ENCODE data around the gene ANKIB1.

Gene ANKIB1

DNA sequence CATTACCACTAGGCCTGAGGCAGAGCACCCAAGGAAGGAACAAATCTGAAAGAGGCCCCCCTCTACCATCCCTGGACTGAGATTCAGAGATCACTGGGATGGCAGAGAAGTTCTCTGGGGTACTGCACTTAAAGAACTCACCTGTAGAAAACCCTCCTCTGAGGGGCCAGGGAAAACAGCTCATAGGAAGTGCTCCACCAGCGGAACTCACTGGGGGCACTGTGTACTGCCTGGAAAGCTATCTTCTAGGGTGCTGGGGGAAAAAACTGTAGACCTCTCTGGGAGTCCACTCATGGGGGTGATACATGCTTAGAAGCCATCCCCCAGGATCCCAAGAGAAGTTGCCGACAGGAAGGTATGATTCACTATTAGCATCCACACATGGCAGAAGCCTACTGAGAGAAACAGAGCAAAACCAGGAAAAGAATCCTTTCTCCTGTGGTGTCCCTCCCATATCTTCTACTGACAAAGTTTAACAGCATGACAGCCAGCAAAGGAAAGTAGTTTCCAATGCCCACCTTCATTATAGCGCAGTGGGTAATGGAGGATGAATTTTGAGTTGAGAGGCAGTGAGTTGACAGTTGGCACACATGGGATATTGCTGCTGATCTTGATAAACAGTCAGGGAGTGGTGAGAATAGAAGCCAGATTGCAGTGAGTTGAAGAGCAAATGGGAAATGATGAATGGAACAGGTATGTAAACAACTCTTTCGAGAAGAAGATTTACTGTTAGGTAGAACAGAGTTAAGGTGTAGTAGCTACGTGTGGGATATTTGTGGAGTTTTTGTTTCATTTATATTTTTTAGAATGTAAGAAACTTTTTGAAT, 20.9 kb downstream of the ANKIB1 start:
- DNase-seq (ENCODE audit: insufficient read length, low spot score) (no peak), FAIRE-seq (no peak)

DNA sequence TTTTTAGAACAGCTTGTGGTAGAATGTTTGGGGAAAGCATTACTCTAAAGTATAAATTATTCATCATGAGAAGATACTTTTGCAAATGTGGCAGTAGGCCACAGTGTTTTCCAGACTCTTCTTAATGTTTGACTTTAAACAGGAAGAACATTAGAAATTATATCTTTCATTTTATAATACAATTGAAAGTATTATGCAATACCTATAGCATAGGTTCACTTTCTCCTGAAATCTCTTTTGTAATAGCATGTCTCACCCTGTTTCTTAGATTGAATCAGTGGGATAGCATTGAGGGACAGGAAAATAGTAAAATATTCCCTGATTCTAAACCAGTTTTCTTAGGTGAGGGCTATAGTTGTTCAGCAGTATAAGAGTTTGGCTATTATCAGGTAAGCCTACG, 23.1 kb downstream of the ANKIB1 start:
- FAIRE-seq, result no peak

GRCh38 chr7:92275327-92275726, 29.6 kb downstream of the ANKIB1 start:
- DNase-seq (ENCODE audit: insufficient read length, low spot score), result no peak
- no peak for FAIRE-seq

More for the DNA sequence above, 23.1 kb downstream of the ANKIB1 start:
- DNase-seq (ENCODE audit: insufficient read length, low spot score), result no peak

- FAIRE-seq, result no peak
Measured at GRCh38 chr7:92276460-92276864, 30.7 kb downstream of the ANKIB1 start.

GRCh38 chr7:92279396-92280031, 33.7 kb downstream of the ANKIB1 start:
- FAIRE-seq (no peak), DNase-seq (ENCODE audit: insufficient read length, low spot score) (no peak)

More at GRCh38 chr7:92276460-92276864, 30.7 kb downstream of the ANKIB1 start:
- DNase-seq (ENCODE audit: insufficient read length, low spot score), result no peak

DNA sequence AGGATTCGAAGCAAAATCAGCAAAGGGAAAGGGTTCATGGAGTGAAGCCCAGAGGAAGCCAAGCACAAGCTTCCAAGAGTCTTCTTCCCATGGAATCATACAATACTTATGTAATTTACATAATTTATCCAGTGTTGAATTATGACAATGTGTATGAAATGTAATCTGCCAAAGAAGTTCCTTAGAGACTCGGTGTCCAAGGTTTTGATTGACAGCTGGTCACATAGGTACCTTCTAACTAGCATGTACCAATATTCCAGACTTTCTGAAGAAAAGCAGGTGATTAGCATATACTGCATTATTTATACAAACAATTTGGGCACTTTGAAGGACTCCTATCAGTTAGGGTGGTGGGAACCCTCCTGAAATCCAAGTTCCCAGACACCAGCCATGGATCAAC, 35.3 kb downstream of the ANKIB1 start:
- DNase-seq (ENCODE audit: insufficient read length, low spot score) (no peak), FAIRE-seq (no peak)

- no peak for DNase-seq (ENCODE audit: insufficient read length, low spot score)
- no peak for FAIRE-seq
Measured at GRCh38 chr7:92282221-92282814, 36.5 kb downstream of the ANKIB1 start.

GRCh38 chr7:92282930-92283329, 37.2 kb downstream of the ANKIB1 start:
- DNase-seq (ENCODE audit: insufficient read length, low spot score) (no peak), FAIRE-seq (no peak)

- no peak for FAIRE-seq
Measured at GRCh38 chr7:92289321-92289720, 43.5 kb downstream of the ANKIB1 start.

GRCh38 chr7:92292981-92293380, 47.2 kb downstream of the ANKIB1 start:
- no peak for FAIRE-seq
- DNase-seq (ENCODE audit: insufficient read length, low spot score), result no peak

More at GRCh38 chr7:92289321-92289720, 43.5 kb downstream of the ANKIB1 start:
- DNase-seq (ENCODE audit: insufficient read length, low spot score), result no peak

DNA sequence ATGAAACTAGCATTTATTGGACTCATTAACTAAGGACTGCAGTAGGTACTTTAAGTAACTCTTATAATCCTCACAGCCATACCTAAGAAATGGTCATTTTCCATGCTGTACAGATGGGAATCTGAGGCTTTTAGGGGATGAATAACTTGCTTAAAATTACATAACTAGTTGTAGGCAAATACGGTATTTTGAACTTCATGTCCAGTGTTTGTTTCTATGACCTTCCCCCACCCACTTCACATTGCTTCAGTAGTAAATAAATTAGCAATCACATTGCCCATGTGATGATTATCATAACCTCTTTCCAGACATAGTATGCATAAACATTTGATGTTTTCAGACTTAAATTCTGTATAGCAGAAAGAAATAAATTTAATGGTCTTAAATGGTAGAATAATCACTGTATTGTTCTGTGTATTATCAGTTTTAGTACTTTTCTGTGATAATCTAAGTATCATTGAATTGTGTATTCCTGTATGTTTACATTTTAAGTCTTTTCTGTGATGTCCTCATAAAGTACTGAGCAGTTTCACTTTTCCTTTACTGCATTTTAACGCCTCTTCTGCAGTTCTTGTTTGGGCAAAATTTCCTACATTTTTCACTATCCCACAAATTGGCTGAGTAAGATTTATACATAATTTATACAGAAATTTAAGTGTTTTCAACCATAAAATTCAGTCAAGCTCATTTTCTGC, 48.3 kb downstream of the ANKIB1 start:
- DNase-seq (ENCODE audit: insufficient read length, low spot score), result no peak
- no peak for FAIRE-seq

GRCh38 chr7:92295391-92295790, 49.6 kb downstream of the ANKIB1 start:
- FAIRE-seq (no peak), DNase-seq (ENCODE audit: insufficient read length, low spot score) (no peak)

GRCh38 chr7:92296235-92296634, 50.5 kb downstream of the ANKIB1 start:
- DNase-seq (ENCODE audit: insufficient read length, low spot score), result no peak
- no peak for FAIRE-seq

GRCh38 chr7:92296880-92297445, 51.2 kb downstream of the ANKIB1 start:
- FAIRE-seq, result no peak
- no peak for DNase-seq (ENCODE audit: insufficient read length, low spot score)

DNA sequence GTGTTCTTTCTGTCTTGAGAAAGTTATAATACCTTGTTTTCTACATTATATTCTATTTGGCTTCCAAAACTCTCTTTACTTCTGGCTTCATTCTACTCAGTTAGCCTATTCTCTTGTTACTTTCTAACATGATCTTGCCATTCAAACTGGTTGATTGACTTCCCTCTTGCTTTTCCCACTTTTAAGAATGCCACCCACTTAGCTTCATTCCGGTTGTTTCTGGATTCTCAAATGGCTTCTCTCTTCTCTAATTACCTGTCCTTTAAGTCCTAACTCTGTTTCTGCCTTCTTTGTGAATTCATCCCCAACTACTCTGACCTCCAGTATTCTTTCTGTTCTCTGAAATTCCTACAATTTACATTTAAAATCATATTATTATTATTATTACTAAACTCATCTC, 52.0 kb downstream of the ANKIB1 start:
- FAIRE-seq, result no peak
- no peak for DNase-seq (ENCODE audit: insufficient read length, low spot score)

GRCh38 chr7:92303761-92304160, 58.0 kb downstream of the ANKIB1 start:
- DNase-seq (ENCODE audit: insufficient read length, low spot score) (no peak), FAIRE-seq (no peak)

DNA sequence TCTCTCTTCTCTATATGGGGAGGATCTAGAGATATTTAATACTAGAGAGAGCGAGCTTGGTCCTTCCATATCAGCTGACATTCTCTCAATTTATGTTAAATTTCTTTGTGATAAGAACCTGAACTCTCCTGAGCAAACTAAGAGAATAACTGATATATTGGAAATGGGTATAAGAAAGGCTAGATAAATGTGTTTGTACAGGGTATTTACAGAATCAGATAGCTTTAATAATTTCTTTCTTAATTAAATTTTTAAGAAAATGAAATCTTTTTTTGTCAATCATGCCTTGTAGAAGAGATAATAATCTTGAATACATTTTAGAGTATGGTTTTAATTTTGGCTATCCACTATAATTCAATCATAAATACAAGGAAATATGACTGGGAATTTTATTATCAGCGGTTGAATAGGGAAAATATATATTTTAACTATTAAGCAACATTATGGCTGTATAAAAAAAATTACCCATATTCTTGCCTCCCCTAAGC, 58.7 kb downstream of the ANKIB1 start:
- no peak for DNase-seq (ENCODE audit: insufficient read length, low spot score)

DNA sequence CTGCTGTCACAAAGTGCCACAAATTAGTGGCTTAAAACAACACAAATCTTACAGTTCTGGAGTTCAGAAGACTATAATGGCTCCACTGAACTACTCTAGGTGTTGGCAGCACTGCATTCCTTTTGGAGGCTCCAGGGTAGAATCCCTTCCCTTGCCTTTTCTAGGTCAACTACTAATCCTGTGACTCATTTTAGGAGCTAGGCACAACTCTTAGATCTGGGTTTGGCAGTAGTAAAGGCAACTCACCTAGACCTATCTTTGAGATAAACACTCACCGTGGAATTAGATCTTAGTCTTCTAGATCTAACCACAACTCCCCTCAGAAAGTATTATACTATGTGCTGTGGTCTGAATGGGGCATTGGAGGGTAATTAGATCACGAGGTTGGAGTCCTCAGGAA, 60.4 kb downstream of the ANKIB1 start:
- no peak for DNase-seq (ENCODE audit: insufficient read length, low spot score)
- no peak for FAIRE-seq

More for the DNA sequence above, 58.7 kb downstream of the ANKIB1 start:
- no peak for FAIRE-seq

- FAIRE-seq (no peak), DNase-seq (ENCODE audit: insufficient read length, low spot score) (no peak)
Measured at GRCh38 chr7:92313055-92313454, 67.3 kb downstream of the ANKIB1 start.

DNA sequence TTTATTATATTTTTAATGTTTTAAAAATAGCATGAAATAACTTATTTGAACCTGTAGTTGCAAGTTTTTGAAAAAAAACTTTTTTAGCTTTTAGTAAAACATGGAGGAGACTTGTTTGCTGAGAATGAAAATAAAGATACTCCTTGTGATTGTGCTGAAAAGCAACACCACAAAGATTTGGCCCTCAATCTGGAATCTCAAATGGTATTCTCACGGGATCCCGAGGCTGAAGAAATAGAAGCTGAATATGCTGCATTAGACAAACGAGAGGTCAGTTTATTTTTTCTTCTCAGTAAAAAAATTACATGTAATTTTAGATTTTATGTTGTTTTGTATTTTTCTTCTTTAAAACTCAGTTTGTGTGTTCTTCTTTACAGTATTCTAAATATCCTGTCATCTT, 73.5 kb downstream of the ANKIB1 start:
- DNase-seq (ENCODE audit: insufficient read length, low spot score) (no peak), FAIRE-seq (no peak)

- no peak for FAIRE-seq
- no peak for DNase-seq (ENCODE audit: insufficient read length, low spot score)
Measured at GRCh38 chr7:92325173-92325572, 79.4 kb downstream of the ANKIB1 start.

Data from HTR-8/SVneo (cell line).